Right forelimb (tissue), 1 donor: ENCODE data around the gene RASGRF1.

Experiments used
- DNase-seq: peaks from one replicate; pipeline ENCODE4 v3.0.0-alpha.2; 2018

Gene RASGRF1

DNA sequence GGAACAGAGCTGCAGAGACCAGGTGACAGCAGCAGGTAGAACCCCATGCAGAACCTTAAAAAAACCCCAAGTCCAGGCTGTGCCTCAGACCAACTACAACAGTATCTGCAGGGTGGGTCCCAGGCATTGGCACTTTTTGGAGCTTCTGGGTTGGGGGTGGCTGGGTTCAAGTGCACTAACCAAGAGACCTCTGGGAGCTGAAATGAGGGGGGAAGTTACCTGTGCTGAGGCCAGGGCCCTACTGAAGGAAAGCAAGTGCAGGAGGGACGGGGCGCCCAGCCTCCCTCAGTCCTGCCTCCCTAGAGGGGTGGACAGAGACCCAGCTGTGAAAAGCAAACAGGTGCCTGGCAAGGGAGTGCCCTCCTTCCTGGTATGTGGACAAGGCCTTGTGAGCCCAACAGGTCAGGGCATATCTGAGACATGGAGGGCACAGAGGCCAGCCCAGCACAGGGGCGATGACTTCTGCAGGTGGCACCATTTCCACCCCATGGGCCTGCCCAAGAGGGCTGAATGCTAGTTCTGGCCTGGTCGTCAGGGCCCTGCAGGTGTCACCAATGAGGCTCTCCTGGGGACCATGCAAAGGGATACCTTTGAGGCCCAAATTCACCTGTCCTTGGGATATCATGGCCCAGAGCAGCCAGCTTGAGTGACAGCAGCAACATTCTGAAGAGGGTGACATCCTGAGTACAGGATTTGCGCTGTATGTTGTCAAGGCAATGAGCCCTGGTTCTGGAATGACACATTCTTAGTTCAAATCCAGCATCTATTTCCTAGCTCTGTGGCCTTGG, 164.4 kb downstream of the RASGRF1 start:
- DNase-seq: no peak

DNA sequence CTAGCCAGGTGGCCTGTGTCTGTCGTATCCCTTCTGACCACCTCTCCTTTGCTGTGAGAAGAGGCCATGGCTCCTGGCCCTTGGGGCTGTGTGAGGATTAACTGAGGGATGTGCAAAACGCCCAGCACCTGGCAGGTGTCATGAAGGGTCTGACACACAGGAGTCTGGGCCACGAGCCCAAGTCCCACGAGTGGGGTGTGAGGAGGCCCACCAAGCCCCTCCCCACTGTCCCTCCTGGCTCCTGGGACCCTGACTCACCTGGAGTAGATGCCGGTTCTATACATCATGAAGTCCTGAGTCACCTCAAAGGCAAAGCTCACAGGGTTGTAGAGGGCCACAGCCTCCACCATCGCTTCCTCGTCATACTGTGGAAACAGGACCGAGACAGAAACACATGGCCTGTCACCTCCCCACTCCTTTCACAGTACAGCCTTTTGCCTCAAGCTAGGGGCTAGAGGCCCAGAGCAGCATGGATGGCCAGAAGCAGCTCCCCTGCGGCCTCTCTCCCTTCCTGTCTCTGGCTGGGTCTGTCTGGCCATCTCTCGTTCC, 165.4 kb downstream of the RASGRF1 start:
- DNase-seq: no peak

DNA sequence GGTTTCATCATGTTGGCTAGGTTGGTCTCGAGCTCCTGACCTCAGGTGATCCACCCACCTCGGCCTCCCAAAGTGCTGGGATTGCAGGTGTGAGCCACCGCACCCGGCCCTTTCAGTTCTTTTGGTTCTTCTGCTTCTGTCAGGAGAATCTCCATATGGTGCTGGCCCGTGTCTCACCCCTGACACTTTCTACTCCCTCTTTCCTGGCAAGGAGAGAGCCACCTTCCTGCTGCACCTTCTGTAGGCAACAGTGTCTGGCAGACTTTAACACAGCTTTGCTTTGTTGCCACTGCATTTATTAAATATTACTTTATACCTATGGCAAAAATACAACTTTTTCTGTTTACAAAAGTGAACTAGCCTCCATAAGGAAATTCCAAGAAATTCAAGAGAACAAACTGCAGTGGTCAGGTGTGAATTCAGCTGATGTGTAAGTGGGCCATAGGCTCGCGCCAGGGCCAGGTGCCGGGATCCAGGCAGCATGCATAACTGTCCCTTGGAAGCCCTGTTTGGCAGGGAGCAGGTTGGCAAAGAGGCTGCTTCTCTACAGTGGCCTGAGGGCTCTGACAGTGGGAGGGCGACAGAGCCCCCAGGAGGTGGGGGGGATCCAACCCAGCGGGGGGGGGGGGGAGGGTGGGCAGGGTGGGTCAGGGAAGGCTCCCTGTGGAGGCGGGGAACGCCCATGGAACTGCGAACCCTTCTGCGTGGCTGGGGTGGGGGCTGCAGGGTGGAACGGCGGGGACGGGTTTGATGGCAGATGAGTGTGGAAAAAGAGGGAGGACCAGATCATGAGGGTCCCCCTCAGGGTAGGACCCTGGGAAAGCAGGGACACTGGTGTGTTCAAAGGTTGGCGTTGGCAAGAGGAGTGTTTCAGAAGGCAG, 166.9 kb downstream of the RASGRF1 start:
- DNase-seq: no peak

DNA sequence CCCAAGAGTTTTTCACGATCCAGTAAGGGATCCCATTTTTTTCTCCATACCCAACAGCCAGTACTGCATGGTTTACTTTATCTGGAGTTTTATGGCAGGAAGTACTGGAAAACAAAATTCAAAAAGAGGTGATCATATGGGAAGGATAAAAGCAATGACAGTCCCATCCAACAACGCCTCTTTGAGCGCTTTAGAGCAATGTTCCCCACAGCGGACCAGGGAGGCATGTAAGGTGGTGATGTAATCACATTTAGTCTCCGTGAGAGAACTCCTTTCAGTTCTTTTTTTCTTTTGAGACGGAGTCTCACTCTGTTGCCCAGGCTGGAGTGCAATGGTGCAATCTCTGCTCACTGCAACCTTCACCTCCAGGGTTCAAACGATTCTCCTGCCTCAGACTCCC, 167.6 kb downstream of the RASGRF1 start:
- DNase-seq: no peak

DNA sequence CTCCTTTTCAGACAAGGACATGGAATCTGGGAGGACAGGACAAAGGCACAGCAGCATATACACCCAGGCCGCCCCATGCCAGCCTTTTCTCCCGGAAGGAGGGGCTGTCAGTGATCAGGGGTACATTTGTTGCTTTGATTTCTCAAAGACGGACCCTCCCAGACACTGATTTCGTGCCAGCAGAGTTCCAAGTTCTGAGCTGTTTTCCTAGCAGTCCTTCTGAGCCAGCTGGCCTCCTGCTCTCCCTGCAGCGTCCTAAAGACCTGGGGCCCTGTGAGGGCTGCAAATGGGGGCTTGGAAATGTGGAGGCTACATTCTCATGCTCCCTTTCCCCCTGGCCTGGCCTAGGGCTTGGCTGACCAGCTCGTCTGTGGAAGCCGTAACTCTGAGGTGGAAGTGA, 168.1 kb downstream of the RASGRF1 start:
- DNase-seq: peak; percentile 76

DNA sequence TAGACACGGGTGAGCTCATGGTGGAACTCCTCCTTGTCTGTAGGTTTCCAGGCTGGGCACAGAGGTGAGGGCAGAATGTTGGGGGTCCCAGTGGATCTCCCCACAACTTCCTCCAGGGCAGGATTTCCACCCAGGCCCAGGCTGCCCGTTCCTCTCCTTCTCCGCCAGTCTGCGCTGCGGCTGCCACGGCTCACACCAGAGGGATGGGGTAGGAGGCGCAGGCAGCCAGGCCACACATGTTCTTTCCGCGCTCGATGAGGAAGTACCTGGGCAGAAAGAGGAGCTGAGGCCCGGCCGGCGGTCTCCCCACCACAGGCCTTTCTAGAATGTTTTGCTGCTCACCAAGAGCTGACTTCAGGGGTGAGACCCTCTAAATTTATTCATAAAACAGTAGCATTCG, 168.6 kb downstream of the RASGRF1 start:
- peak; percentile 49 for DNase-seq

DNA sequence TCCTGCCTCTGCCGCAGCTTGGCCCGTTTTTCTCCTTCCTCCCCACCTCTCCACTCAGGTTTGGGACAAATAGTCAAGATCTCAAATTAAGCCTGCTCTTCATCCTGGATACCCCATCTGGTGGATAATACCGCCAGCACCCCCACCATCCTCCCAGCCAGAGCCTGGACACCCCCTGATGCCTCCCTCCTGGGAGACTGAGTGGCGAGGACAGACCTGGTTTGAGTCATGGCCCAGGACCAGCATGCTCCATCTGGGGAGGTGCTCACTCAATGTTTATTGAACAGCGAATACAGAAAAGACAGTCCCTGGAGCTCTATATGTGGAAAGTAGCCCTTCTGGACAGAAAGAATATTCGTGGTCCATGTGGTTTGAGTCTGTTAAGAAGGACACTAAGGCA, 169.1 kb downstream of the RASGRF1 start:
- DNase-seq: no peak

DNA sequence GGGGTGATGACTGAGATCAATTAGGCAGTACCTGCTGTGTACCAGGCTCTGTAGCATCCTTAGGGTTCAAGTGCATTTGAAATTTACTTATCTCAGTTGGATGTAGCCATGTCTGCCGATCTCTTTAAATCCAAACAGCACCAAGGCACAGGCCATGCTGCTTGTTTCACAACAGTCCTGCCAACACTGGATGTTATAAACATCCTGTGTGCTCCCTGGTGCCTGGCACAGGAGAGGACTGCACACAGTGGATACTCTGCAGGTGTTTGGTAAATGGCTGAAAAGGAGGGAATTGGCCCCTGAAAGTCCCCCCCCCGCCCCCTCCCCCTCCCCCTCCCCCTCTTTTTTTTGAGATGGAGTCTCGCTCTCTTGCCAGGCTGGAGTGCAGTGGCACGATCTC, 172.7 kb downstream of the RASGRF1 start:
- DNase-seq: no peak

DNA sequence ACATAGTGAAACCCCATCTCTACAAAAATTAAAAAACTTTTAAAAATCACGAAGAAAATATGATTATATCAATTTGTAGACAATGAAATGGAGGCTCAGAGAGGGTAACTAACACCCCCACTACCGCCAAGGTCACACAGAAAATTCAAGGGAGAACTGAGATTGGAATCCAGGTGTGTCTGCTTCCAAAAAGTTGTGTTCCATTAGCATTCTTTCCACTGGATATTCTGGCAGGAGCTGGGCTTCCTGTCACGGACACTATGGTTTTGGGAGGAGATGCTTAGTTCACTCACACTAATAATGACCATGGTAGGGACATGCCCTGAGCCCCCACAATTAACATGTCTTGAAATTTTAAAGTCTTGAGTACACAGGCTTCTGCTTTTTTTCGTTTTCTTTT, 174.5 kb downstream of the RASGRF1 start:
- DNase-seq: no peak

DNA sequence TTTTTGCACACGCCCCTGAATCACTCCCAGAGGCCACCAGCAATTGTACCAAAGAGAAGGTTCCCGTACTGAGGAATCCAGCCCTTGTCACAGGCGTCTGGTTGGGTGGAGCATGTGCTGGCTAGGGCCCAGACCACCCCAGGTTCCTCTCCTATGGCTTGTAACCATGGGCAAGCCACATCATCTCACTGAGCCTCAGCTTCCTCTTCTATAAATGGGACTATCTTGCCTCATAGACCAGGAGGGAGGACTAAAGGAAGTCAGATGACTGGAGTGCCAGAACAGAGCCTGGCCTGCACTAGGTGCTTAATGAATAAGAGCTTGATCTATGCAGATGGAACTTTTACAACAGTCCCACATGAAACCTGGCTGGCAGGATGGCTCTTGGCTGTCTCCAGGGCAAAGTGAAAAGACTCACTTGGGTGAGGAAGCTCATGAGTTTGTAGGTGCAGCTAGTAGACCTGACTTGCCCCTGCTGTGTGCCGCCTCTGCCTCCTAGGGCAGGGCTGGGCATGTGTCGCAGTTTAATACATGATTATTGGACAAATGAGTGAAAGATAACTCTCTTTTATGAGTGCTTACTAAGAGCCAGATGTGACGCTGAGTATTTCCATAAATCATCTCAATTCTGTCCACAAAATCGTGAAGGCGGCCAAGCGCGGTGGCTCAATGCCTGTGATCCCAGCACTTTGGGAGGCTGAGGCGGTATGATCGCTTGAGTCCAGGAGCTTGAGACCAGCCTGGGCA, 175.1 kb downstream of the RASGRF1 start:
- peak; percentile 43 for DNase-seq

DNA sequence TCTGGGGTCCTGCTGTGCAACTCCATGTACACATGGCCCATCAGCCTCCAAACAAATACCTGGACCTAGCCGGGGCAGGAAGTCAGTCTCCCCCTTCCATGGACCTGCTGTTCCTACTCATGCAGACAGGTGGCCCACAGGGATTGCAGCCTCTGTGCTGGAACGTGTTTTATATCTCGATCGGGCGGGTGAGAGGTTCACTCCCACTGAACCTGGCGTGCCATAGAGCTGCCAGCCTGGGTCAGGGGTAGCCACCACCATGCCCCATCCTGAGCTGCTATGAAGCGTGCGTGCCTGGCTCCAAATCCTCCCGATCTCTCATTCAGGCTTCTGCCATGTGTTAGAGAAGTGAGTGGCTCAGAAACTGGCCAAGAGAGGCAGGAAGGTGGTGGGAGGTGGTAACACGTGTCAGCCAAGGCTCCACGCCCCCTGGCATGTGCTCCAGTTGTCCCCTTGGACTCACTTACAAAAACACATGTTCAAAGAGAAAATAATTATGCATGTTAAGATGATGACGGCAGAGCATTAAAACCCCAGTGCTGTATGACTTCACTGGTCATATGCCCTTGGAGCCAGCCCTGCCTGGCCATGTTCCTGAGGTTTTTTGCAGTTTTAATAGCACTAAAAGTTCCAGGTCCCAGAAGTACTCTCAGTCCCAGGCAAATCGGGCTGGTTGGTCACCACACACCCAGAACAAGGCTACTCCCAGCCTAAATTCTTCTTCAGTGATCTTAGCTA, 176.4 kb downstream of the RASGRF1 start:
- peak; percentile 55 for DNase-seq

DNA sequence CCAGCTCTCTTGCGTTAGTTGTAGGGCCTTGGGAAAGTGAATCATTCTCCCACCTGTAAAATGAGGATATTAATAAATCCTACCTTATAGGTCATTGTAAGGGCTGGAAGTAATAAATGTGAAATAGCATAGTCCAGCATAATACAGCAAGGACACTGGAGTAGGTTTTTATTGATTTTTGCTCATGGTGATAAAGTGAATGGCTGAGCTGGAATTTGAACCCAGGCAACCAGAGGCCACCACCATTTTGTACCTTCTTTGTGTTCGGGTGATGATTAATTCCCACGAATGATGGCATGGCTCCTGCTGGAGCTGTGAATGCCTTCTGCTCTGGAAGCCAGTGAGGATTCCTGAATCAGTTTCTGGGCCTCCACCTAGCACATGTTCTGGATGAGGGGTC, 177.6 kb downstream of the RASGRF1 start:
- DNase-seq: no peak

DNA sequence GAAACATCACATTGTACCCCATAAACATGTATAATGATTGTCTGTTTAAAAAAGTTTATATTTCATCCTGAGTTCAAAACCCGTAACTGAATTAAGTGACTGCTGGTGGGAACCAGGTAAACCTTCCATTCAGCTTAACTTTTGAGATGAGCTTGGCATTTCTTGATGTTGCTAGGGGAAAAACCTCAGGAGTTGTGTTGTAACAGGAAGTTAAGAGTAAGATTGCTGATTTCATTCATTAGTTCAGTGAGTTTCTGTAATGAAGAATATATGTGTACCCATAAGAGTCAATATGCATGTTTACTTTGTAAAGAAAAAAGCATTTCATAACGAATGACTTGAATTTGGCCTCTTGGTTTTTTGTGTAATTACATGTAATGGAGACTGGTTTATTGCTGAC, 178.3 kb downstream of the RASGRF1 start:
- DNase-seq: no peak

DNA sequence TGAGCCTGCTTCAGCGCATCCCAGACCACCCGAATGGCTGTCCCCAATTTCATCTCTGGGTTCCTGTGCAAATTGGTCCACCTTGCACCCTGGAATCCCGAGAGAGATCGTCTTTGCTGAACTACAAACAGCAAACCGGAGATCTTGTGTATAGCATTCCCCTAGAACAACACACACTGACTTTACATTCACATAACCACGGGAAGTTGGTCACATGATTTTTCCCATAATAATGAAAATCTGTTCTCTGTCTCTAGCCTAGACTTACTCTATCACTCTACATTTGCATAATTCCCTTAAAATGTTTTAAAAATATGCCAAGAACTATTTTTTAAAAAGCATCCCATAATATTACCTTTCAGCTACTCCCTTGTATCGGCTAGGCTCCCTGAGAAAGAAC, 180.3 kb downstream of the RASGRF1 start:
- DNase-seq: no peak
